Stimulated activated naive CD4-positive, alpha-beta T cell treated with Interleukin-2 at 50 U/mL for 16 hours (primary cell): ENCODE measurements around the gene GFPT2.

Experiments used
- DNase-seq: peaks from one replicate; lab custom pipeline; 2025; lab: John Stamatoyannopoulos, UW

Gene GFPT2

GRCh38 chr5:180332861-180333260 is 20.3 kb downstream of the GFPT2 start:
- DNase-seq, result no peak

GRCh38 chr5:180332051-180332517 is 21.1 kb downstream of the GFPT2 start:
- DNase-seq, result no peak

DNA sequence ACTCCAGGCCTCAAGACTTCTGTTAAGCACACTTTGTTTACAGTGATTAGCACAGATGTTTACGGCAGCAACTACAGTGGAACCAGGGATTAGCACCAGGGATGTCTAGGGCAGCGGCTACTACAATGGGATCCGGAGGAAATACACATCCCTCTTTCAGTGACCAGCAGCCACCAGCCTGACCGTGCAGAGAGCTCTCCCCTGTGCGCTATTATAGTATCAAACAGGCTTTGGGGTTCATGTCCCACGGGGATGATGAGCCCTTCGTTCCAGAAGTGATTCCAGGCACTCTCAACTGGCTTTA is 21.5 kb downstream of the GFPT2 start:
- no peak for DNase-seq

GRCh38 chr5:180330810-180331646 is 22.1 kb downstream of the GFPT2 start:
- DNase-seq, result no peak

GRCh38 chr5:180330270-180330648 is 22.9 kb downstream of the GFPT2 start:
- no peak for DNase-seq

DNA sequence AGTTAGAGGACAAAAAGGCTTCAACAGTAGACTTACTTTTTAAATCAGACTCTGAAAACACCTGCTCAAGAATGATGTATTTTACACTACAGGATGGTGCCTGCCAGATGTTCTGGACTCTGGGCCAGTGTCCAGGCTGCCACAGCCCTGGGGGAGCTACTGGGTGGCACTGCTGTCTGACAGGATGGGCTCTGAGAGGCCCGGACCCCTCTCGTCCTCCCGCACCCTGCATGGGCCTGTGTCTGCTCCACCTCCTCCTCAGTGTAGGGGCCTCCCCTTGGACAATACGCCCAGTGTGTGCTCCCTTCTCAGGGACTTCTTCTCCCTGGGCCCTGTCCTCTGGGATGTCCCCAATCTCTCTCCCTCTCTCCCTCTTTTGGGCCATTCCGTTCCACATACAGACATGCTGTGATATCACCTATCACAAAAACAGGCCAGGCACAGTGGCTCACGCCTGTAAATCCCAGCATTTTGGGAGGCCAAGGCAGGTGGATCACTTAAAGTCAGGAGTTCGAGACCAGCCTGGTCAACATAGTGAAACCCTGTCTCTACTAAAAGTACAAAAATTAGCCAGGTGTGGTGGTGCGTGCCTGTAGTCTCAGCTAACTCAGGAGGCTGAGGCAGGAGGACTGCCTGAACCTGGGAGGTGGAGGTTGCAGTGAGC is 23.4 kb downstream of the GFPT2 start:
- DNase-seq, result no peak

DNA sequence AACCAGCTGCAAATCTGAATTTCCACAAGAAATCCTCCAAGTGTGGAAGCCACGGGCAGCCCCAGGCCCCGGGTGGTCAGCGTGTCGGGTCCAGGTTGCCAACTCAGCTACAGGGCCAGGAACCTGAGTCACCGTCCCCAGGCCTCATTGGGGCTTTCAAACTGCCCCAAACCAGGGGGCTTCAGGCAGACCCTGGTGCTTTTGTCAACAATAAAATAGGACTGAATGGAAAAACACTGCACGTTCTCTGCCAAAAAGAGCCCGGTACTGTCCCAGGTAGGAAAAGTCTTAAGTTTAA is 24.0 kb downstream of the GFPT2 start:
- no peak for DNase-seq

DNA sequence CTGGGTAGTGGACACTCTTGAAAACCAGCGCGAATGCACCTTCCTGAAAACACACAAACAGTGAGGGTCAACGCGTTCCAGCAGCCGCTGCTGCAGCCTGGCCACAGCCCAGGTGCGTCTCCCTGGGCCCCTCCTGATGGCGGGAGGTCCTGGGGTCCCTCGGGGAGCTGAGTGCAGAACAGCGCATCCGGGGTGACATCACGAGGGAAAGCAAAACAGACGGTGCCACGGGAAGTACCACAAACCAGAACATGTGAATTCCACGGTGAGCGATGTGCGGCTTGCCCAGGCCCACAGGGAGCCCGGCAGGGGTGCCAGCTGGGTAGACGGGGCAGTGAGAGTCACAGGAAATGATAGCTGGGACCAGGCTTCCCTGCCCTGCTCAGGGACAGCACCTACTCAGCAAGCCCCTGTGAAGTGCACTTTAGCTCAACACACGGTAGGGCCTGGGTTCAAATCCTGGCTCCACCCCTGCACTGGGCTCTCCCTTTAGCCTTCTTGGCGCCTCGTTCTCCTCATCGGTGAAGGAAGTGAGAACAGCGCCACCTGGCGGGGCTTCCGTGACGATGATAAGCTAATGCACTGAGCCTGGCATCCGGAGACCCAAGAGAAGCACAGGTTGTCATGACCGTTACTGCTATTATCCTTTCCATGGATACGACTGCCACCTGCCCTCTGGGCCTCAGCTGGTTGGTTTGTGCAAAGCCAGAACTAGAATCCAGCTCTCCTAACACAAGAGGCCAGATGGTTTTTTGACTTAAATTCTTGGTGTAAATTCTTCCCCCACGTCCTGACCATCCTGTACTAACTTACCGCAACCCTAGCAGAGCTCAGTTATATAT is 24.6 kb downstream of the GFPT2 start:
- peak; percentile 75 for DNase-seq

DNA sequence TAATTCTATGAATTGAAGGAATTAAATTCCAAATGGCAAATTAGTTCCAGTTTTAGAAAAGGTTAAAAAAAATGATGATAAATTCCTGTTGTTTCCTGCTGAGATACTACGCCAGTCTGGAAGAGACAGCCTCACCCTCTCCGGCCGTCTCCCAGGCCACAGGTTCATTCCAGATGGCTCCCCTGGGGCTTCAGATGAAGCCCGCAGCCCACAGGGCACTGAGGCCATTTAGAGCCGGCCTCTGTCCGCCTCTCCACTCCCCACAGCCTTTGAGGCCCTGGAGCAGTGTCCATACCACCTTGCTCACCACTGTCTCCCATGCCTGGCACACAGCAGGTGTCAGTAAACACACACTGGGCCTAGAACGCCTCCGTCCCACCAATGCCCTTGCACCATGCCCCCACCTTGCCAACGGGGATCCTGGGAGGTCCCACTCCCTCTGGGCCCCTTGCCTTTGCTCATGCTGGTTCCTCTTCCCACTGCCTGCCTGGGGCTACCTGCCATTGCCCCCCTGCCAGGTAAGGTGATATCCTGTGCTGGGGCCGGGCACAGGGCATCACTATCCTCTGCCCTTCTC is 26.1 kb downstream of the GFPT2 start:
- no peak for DNase-seq

DNA sequence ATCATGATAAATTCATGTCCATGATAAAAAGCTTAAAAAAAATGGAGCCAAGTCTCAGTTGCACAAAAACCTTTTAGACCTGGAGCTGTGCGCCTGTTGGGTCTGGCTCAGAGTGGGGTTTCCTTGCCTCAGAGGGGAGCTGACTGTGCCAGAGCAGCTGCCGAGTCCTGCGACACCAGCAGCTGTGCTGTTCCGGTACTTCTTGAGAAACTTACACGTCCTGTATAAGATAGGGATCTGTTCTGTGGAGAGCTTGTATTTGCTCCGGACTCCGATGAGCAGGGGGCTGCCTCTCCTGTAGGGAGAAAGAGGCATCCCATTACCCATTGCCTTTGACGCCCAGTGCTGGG is 28.6 kb downstream of the GFPT2 start:
- DNase-seq, result no peak

GRCh38 chr5:180323941-180324600 is 29.1 kb downstream of the GFPT2 start:
- DNase-seq, result no peak

DNA sequence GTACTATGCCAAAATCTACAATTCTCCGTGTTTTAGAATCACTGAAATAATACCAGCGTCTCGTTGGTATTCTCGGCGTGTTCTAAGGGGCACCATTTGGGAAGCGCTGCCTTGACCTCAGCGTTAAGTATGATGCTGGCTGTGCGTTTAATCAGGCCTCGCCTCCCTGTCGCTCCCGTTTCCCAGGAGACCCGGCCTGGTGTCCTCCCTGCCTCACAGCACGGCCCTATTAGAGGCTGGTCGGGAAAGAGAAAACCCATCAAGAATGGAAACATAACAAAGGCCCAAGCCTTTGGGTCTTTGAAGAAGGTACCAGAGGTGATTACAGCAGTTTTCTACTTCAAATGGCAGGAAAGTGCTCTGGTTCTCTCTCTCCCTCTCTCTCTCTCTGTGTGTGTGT is 30.0 kb downstream of the GFPT2 start:
- DNase-seq, result no peak

DNA sequence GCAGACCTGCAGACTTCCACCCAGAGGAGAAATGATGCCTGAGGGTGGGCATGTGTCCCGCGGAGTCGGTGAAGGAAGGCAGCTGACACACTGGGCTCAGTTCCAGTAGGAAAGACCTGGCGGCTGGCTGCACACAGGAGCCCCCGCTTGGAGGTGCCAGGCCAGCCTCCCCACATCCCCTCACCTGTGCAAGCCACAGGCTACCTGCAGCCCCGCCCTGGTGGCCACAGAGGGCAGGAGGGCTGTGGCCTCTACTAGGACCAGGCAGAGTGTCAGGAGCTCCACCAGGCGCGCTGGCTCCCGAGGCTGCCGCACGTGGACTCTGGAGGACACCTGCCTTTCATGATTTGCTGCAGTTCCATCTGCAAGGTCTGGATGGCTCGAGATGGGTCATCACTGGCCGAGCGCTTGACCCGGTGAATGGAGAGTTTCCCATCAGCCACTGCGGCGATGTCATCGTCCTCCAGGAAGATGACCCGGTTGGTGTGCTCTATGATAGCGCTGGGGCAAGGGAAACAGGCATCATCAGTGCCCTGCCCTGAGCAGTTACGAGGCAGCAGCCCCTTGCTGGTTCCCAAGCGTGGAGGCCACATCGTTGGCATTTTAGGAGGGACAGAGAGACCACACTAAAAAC is 34.6 kb downstream of the GFPT2 start:
- DNase-seq, result no peak

GRCh38 chr5:180316586-180316985 is 36.5 kb downstream of the GFPT2 start:
- no peak for DNase-seq

- peak; percentile 55 for DNase-seq
Measured at GRCh38 chr5:180315762-180316212, 37.3 kb downstream of the GFPT2 start.

DNA sequence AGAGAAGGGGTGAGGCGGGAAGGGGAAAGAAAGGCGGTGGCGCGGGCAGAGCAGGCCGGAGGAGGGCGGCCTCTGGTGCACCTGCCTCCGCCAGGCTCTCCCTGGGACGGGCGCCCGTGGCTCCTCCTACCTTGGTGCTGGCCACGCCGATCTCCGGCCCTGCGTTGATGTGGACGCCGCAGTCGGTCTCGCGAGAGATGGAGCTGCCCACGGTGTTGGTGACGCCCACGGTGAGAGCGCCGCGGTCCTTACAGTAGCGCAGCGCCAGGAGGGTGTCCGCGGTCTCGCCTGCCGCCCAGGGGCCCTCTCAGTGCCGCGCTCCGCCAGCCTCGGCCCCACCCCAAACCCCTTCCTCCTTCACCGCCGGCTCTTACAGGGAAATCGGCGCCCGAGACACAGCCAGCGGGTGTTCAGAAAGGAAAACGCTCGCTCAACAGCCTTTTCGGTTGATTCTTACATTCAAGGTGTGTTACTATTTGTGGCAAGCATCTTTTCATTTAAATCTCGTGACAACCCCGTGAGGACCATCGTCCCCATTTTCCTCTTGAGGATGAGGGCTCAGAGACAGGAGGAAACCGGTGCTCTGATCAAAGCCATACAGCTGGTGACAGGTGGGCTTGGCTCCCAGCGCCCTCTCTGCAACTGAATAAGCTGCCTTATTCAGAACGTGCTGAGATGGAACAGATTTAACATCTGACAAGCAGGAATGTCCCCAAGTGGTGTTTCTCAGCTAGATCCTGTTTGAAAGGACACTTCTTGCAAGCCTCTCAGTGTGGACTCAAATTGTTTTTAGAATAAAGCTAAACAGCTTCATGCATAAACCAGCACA is 39.2 kb downstream of the GFPT2 start:
- DNase-seq, result peak; percentile 55

GRCh38 chr5:180311216-180311615 is 41.9 kb downstream of the GFPT2 start:
- no peak for DNase-seq

GRCh38 chr5:180306796-180307195 is 46.3 kb downstream of the GFPT2 start:
- DNase-seq, result no peak

DNA sequence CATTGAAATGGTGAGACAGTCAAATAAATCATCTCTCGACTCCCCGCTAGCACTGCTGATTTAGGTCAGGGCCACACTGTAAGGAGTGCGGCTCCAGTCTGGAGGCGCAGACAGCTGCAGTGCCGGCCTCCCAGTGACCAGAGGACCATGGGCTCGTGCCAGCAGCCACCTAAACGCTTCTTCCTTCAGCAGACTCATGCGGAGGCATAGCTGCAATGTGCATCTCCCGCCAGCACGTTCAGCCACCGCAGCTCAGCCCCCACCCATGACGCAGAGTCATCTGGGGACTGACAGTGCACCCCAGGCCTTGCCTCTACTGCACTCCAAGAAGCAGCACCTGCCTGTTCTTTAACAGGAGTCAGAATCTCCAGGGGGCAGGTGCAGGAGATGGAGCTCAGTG is 47.7 kb downstream of the GFPT2 start:
- no peak for DNase-seq
